Right cardiac atrium (tissue), 5 donors: Measurements from ENCODE around the gene CCDC136. TPM values are rescaled to one million over a fixed set of nuclear protein-coding genes. Genes with fewer than 3 reads are reported as not detected.

Experiments
- ATAC-seq, 2 donors: fragments of 200-7000 bp; cut with Tn5 transposase; one replicate each; pipeline versions ENCODE4 v1.8.0 to v1.9.1; 2020; ENCODE audit warnings: moderate library complexity in 2 of 2, mild to moderate bottlenecking in 1 of 2
- DNase-seq, 3 donors: peaks; one replicate each; pipeline ENCODE4 v3.0.0-alpha.2; 2020
- H3K27ac ChIP-seq: one replicate; pipeline ENCODE4 v1.5.1; 2013; ENCODE audit warnings: mild to moderate bottlenecking, low read length, control low read depth, moderate library complexity
- H3K27me3 ChIP-seq: one replicate; pipeline ENCODE4 v1.6.1; 2013; ENCODE audit not compliant: control insufficient read depth, insufficient read depth
- H3K4me1 ChIP-seq: one replicate; pipeline ENCODE4 v1.6.1; 2013; ENCODE audit warnings: low read length; ENCODE audit not compliant: control insufficient read depth, insufficient read depth
- H3K4me3 ChIP-seq: one replicate; pipeline ENCODE4 v1.5.1; 2013; ENCODE audit warnings: low read length, control low read depth
- H3K9me3 ChIP-seq: one replicate; pipeline ENCODE4 v1.6.1; 2013; ENCODE audit warnings: low read length; ENCODE audit not compliant: control insufficient read depth
- WGBS: extraction: QIAGEN DNeasy Blood & Tissue Kit; methylation state at CpG from one replicate; pipeline ENCODE4 v1.1.7; 2013; 5-methylcytosine and 5-hydroxymethylcytosine counted together
- intact Hi-C, 4 donors: fragments of 100-400 bp; cut with DNase I; formaldehyde crosslinking; loops; one replicate each; pipeline versions ENCODE4 v1.11.0 to v1.14.0; 2022 to 2023
- polyA plus RNA-seq: library from polyadenylated mRNA; stranded (reverse); fragments of 200-250 nt; gene quantifications from one replicate; pipeline ENCODE4 v1.2.3, GENCODE V29; 2013
- total RNA-seq, 4 donors: library from RNA; stranded (reverse); fragmentation: NEBNext Ultra II Directional; extraction: Animal tissue kit (Norgen Biotek cat#: 25700); gene quantifications; one replicate each; pipeline ENCODE4 v1.2.1, GENCODE V29; 2021
- donor health status: healthy with polysubstance abuse.
- donor health status: DM: no; HTN: yes; CAD: no.
- donor health status: DM: no; HTN: no; CAD: no.
- donor health status: DM: no; HTN: yes; CAD: no; lungs with severe emphysema.
- donor health status: DM: yes; HTN: yes; CAD: no.

The CCDC136 gene
- total and polyA plus RNA-seq, 5 donors, result 2.5 to 6.9 (median 5.7) TPM

DNA sequence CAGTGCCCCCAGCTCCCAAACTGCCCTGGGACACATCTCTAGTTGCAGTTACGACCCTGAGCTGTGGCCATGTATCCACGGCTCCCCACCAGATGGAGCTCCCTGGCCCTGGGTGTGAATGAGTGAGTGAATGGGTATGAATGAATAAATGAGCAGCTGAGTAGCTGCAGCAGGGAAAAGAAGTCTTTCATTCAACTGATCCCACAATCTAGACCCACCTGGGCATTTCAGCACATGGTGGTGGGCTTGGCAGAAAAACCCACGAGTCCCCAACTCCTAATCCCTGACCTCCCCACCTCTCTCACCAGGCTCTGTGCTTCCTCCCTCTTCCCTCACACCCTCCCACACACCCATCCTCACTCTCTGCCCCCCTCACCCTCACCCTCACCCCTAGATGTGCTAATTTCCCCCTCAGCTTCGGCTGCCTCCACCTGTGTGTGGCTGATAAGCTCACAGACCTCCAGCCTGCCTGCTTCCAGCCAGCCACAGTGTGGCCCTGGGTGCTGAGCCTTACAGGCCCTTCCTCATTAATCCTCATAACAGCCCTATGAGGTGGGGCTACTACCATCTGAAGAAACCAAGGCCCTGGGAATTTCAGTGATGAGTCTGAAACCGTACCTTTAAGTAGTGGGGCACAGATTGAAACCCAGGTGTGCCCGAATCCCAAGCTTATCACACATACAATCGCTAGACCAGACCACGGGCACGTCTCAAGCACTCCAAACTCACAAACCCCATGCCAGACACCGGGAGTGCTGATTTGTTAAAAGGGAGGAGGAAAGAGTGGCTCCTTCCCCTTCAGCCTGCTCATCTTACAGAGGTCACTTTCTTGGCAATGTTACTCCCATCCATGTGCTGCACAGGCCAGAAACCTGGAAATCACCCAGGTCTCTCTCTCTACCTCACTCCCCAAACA is 68.6 kb downstream of the CCDC136 start:
- Histone ChIP-seq H3K4me1 (peaks cover 12% of the 10 kb centered on the region), H3K27ac (peak overlapping the region; percentile 57), H3K27me3 (no peaks in the 10 kb centered on the region), H3K4me3 (no peak overlapping the region), H3K9me3 (no peaks in the 10 kb centered on the region)
- 29% methylated on average over 10 of the region's 10 CpGs for WGBS
- ATAC-seq, result peak in 1 of 2 donors; percentile 0
- no peak for DNase-seq
- intact Hi-C loops, result no loop called here

GRCh38 chr7:128861957-128862570 is 70.3 kb downstream of the CCDC136 start:
- no peak for ATAC-seq

DNA sequence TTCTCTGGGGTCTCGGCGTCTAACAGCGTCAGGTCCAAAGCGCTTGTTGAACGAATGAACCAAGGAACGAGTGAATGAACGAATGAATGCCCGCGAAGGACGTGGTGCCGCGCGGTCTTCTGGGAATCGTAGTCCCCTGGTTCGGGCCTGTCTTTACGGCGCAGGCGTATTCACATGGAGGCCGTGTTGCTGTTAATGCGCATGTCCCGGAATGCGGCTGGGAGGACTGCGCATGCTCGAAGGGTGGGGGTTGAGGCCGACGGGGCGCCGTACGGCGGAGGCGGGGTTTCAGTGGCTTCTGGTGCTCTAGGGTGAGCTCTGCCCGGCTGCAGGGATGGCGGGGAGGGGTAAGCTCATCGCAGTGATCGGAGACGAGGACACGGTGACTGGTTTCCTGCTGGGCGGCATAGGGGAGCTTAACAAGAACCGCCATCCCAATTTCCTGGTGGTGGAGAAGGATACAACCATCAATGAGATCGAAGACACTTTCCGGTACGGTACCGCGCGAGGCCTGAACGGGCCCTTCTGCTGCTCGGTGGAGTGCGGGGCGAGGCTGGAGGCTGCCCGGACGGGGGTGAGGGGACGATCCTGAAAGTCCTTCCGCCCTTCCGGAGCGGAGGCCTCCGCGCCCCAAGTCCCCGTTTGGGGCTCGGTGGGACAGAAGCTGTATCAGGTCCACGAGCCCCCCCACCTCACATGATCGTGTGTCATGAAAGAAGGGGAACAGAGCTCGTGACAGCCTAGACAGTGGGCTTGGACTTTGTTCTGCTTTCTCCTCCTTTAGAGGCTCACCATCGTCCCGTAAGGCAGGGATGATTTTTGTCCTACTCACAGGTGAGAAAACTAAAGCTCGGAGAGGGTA is 71.0 kb downstream of the CCDC136 start, which contains the start of gene ATP6V1F:
Gene ATP6V1F (plus strand): TSS at position 286 of the 862 bp plus-strand sequence. CDS start 49 bp downstream, at position 335.
- WGBS, result under 1% methylated on average over 65 of the region's 65 CpGs
- Histone ChIP-seq H3K27me3 (no peaks in the 10 kb centered on the region), H3K27ac (peak within 1 kb of the TSS; percentile 8), H3K4me1 (peaks cover 12% of the 10 kb centered on the region), H3K9me3 (no peaks in the 10 kb centered on the region), H3K4me3 (peak within 1 kb of the TSS; percentile 73)
- intact Hi-C loops, result no loop called here
- peak; percentile 98 to 99 (median 99) for DNase-seq
- peak; percentile 87 to 92 for ATAC-seq

More at GRCh38 chr7:128861957-128862570, 70.3 kb downstream of the CCDC136 start:
- H3K27ac ChIP-seq, result no peak overlapping the region
- peak overlapping the region; percentile 12 for H3K4me3 ChIP-seq
- no peaks in the 10 kb centered on the region for H3K9me3 ChIP-seq
- 73% methylated on average over 15 of the region's 15 CpGs for WGBS
- no peak for DNase-seq
- H3K4me1 ChIP-seq, result peaks cover 12% of the 10 kb centered on the region
- intact Hi-C loops, result no loop called here
- H3K27me3 ChIP-seq, result no peaks in the 10 kb centered on the region

DNA sequence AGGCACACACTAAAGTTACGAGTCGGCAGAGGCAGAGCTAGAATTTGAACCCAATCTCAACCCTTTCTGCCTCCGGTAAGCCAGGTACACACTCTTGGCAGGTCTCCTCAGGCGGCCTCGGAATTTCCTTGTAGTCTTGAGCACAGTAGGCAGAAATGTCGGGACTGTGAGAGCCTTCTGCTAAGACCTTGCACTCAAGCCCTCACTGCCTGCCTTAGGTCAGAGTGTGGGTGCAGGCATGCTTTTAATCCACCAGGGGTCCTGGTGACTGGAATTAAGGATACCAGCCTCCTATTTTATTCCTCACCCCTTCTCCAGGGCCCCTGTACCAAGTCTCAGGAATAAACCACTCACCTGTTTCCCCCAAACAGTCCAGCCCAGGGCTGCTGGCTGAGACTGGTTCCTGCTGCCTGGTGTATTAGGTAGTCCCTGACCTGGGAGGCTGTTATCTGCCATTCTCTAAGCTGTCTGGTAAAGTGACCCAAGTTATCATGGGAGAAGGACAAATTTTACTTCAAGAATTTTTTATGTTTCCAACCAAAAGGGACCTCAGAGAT is 71.7 kb downstream of the CCDC136 start:
- DNase-seq (no peak), ATAC-seq (peak in 1 of 2 donors; percentile 22)

GRCh38 chr7:128865303-128865702 is 73.5 kb downstream of the CCDC136 start:
- H3K4me1 ChIP-seq, result peaks cover under 1% of the 10 kb centered on the region
- no peak overlapping the region for H3K27ac ChIP-seq
- DNase-seq (no peak), ATAC-seq (no peak)
- WGBS, result 93% methylated on average over 12 of the region's 12 CpGs
- intact Hi-C loops, result no loop called here
- no peaks in the 10 kb centered on the region for H3K9me3 ChIP-seq
- no peak overlapping the region for H3K4me3 ChIP-seq
- H3K27me3 ChIP-seq, result no peaks in the 10 kb centered on the region

More for the DNA sequence above, 71.7 kb downstream of the CCDC136 start:
- Histone ChIP-seq H3K27ac (no peak overlapping the region), H3K4me1 (peaks cover 12% of the 10 kb centered on the region), H3K27me3 (no peaks in the 10 kb centered on the region), H3K4me3 (peak overlapping the region; percentile 73), H3K9me3 (no peaks in the 10 kb centered on the region)
- under 1% methylated on average over 6 of the region's 6 CpGs for WGBS
- intact Hi-C loops, result no loop called here

- no peak overlapping the region for H3K27ac ChIP-seq
- H3K9me3 ChIP-seq, result no peaks in the 10 kb centered on the region
- no peak for DNase-seq
- no peaks in the 10 kb centered on the region for H3K4me1 ChIP-seq
- H3K27me3 ChIP-seq, result no peaks in the 10 kb centered on the region
- H3K4me3 ChIP-seq, result no peak overlapping the region
- intact Hi-C loops, result no loop called here
- no peak for ATAC-seq
- WGBS, result 92% methylated on average over 27 of the region's 27 CpGs
Observed at GRCh38 chr7:128865996-128866877, 74.5 kb downstream of the CCDC136 start.

DNA sequence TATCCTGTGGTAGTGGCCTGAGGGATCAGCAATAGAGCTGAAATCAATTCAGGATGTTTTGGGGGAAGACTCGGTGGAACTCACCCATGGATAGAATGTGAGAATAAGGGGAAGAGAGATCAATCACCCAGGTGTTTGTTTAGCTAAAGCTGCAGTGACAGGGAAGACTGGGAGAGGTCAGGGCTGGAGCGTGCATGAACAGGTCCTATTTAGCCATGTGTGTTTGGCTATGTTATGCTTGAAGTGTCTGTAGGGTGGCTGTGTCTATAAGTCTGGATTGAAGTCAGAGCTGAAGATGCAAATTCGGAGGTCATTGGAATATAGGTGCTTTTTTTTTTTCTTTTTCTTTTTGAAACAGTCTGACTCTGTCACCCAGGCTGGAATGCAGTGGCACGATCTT is 75.5 kb downstream of the CCDC136 start:
- Histone ChIP-seq H3K4me1 (no peaks in the 10 kb centered on the region), H3K4me3 (no peak overlapping the region), H3K27ac (no peak overlapping the region), H3K27me3 (no peaks in the 10 kb centered on the region), H3K9me3 (no peaks in the 10 kb centered on the region)
- intact Hi-C loops, result no loop called here
- DNase-seq (no peak), ATAC-seq (no peak)
- WGBS, result 85% methylated on average over 4 of the region's 4 CpGs

DNA sequence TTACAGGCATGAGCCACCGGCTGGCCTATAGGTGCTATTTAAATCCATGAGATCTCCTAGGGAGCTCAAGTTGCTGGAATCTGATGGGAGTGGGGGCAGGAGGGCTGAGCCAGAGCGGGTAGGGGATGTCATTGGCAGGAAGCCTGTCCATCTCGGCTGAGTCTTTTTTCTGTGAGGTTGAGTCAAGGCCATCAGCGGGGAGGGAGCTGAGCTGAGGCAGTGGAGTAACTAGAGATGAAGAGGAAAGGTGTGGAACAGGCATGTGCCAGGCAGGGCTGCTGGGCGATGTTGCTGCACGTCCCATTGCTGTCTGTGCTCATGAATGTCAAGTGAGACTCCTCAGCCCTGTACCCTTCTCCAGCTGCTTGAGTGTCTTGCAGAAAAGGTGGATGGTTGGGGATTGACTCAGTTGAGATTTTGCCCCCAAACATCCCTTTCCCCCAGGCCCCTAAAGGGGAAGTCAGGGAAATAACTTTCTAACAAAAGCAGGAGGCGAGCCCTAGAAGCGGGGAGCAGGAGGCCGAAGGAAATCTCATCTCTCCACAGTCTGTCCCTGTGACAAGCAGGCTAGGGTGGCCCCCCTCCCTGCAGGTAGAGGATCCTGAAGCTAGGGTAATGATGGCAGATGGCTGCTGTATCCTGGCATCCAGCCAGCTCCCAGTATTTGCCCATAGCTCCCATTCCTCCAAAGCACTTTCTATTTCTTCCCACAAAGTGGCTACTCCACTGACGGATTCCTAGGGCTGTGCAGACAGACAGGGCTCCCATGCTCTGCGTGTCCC is 76.3 kb downstream of the CCDC136 start:
- H3K27ac ChIP-seq, result no peak overlapping the region

DNA sequence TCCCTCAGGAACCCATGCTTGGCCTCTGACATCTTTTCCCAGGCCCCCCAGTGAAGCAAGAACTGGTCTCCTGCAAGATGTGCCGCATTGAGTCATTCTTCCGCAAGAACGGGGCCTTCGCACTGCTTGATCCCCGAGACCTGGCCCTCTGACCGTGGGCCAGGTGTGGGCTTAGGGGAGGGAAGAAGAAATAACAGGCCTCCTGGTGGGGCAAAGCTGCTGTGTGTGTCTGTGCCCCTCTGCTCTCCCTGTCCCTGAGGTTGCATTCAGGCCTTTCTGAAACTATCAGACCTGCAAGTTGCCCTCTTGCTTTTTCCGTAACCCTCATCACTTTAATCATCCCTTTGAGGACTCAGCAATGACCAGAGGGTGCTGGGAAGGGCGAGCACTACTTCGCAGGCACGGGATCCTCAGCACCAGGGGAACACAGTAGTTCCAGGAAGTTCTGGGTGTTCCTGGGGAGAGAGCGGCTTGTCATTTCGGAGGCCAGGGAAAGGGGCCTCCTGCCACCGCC is 76.9 kb downstream of the CCDC136 start:
- peak in 1 of 2 donors; percentile 6 for ATAC-seq
- H3K4me3 ChIP-seq, result peak overlapping the region; percentile 48
- DNase-seq, result no peak
- H3K4me1 ChIP-seq, result no peaks in the 10 kb centered on the region
- WGBS, result 51% methylated on average over 13 of the region's 13 CpGs
- intact Hi-C loops, result no loop called here
- H3K9me3 ChIP-seq, result no peaks in the 10 kb centered on the region
- H3K27me3 ChIP-seq, result no peaks in the 10 kb centered on the region
- no peak overlapping the region for H3K27ac ChIP-seq

More for the DNA sequence above, 76.3 kb downstream of the CCDC136 start:
- Histone ChIP-seq H3K27me3 (no peaks in the 10 kb centered on the region), H3K4me3 (no peak overlapping the region), H3K9me3 (no peaks in the 10 kb centered on the region), H3K4me1 (no peaks in the 10 kb centered on the region)
- ATAC-seq, result no peak
- intact Hi-C loops, result no loop called here
- 76% methylated on average over 11 of the region's 11 CpGs for WGBS
- DNase-seq, result no peak
